ENCODE data around the gene ABO.

The ABO gene

DNA sequence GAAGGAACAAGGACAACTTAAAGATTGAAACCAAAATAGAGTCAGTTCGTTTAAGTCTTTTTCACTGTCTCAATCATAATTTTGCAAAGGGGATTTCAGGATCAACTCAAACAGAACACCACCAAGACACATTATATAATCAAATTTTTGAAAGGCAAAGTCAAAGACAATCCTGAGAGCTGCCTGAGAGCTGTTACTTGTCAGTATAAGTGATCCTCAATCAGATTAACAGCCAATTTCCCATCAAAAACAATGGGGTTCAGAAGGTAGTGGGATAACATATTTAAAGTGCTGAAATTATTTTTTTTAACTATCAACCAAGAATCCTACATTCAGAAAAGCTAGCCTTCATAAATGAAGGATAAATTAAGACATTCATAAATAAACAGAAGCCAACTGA lies 19.3 kb upstream of the ABO start:
- peaks cover 6% of the 10 kb centered on the region for H3K27me3 ChIP-seq (ENCODE audit: insufficient read depth, low read length, poor library complexity, severe bottlenecking)
- H3K4me3 ChIP-seq (ENCODE audit: low read length, poor library complexity, severe bottlenecking): no peak overlapping the region
- H3K9me2 ChIP-seq (replicated peaks; ENCODE audit: low read depth, low read length): no peaks in the 10 kb centered on the region
- no peaks in the 10 kb centered on the region for H3K79me2 ChIP-seq (ENCODE audit: insufficient read depth, low read length)
- H4K20me1 ChIP-seq (ENCODE audit: insufficient read depth, low read length, poor library complexity, severe bottlenecking): no peaks in the 10 kb centered on the region
- H3K4me1 ChIP-seq (ENCODE audit: insufficient read depth, low read length, poor library complexity, severe bottlenecking): no peaks in the 10 kb centered on the region
- H3K9ac ChIP-seq (ENCODE audit: low read depth, low read length, poor library complexity, severe bottlenecking): no peak overlapping the region
- TF ChIP-seq EZH2phosphoT487 (IDR thresholded peaks at IDR 0.05; ENCODE audit: borderline replicate concordance): no peak
- TF ChIP-seq, protein P1, sequence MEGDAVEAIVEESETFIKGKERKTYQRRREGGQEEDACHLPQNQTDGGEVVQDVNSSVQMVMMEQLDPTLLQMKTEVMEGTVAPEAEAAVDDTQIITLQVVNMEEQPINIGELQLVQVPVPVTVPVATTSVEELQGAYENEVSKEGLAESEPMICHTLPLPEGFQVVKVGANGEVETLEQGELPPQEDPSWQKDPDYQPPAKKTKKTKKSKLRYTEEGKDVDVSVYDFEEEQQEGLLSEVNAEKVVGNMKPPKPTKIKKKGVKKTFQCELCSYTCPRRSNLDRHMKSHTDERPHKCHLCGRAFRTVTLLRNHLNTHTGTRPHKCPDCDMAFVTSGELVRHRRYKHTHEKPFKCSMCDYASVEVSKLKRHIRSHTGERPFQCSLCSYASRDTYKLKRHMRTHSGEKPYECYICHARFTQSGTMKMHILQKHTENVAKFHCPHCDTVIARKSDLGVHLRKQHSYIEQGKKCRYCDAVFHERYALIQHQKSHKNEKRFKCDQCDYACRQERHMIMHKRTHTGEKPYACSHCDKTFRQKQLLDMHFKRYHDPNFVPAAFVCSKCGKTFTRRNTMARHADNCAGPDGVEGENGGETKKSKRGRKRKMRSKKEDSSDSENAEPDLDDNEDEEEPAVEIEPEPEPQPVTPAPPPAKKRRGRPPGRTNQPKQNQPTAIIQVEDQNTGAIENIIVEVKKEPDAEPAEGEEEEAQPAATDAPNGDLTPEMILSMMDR (conservative IDR thresholded peaks at IDR 0.05; ENCODE audit: low read length): no peak
- no peaks in the 10 kb centered on the region for H3K36me3 ChIP-seq (ENCODE audit: insufficient read depth, low read length)
- no peak overlapping the region for H3K4me2 ChIP-seq (ENCODE audit: low read depth, low read length, poor library complexity, severe bottlenecking)
- no peak overlapping the region for H2AFZ ChIP-seq (ENCODE audit: low read length)
- no peaks in the 10 kb centered on the region for H3F3A ChIP-seq (ENCODE audit: low read depth)
- peaks cover 6% of the 10 kb centered on the region; the same call in 1 of the 2 replicates for H3K9me3 ChIP-seq (ENCODE audit: insufficient read depth, low read depth, low read length)

DNA sequence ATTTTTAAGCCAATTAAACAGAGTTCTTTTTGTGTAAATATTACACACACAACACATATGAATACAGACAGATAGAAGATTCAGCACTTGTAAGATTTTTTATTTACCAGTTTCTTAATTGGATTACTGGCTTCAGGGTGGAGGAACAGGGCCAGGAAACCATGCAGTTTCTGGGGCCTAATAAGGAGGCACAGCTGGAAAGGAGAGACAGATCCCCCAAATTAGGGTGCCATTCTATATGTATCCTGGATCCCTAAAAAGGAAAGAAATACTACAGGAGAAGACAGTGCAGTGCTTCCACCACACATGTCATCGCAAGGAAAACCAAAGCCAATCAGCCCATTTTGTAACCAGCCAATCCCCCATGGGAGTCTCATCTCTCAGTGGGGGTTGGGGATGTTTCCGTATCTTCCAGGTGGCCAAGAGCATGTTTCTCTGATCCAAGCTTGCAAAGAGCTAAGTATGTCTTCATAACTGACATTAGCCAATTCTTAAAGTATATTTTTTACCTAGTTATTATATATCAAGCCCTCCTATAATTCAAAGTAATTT lies 15.8 kb upstream of the ABO start:
- no peak overlapping the region for H2AFZ ChIP-seq (ENCODE audit: low read length)
- H3F3A ChIP-seq (ENCODE audit: low read depth): no peaks in the 10 kb centered on the region
- no peak overlapping the region for H3K4me3 ChIP-seq (ENCODE audit: low read length, poor library complexity, severe bottlenecking)
- peaks cover 10% of the 10 kb centered on the region; the same call in 1 of the 2 replicates for H3K9me3 ChIP-seq (ENCODE audit: insufficient read depth, low read depth, low read length)
- no peaks in the 10 kb centered on the region for H4K20me1 ChIP-seq (ENCODE audit: insufficient read depth, low read length, poor library complexity, severe bottlenecking)
- H3K79me2 ChIP-seq (ENCODE audit: insufficient read depth, low read length): no peaks in the 10 kb centered on the region
- no peak overlapping the region for H3K4me2 ChIP-seq (ENCODE audit: low read depth, low read length, poor library complexity, severe bottlenecking)
- peaks cover 6% of the 10 kb centered on the region for H3K27me3 ChIP-seq (ENCODE audit: insufficient read depth, low read length, poor library complexity, severe bottlenecking)
- no peak overlapping the region for H3K9ac ChIP-seq (ENCODE audit: low read depth, low read length, poor library complexity, severe bottlenecking)
- TF ChIP-seq EZH2phosphoT487 (IDR thresholded peaks at IDR 0.05; ENCODE audit: borderline replicate concordance): no peak
- no peaks in the 10 kb centered on the region for H3K9me2 ChIP-seq (replicated peaks; ENCODE audit: low read depth, low read length)
- no peaks in the 10 kb centered on the region for H3K4me1 ChIP-seq (ENCODE audit: insufficient read depth, low read length, poor library complexity, severe bottlenecking)
- H3K36me3 ChIP-seq (ENCODE audit: insufficient read depth, low read length): no peaks in the 10 kb centered on the region

- TF ChIP-seq EZH2phosphoT487 (IDR thresholded peaks at IDR 0.05; ENCODE audit: borderline replicate concordance): no peak
- TF ChIP-seq, protein P1 (conservative IDR thresholded peaks at IDR 0.05; ENCODE audit: low read length): no peak
- H3F3A ChIP-seq (ENCODE audit: low read depth): no peaks in the 10 kb centered on the region
- H3K9me2 ChIP-seq (replicated peaks; ENCODE audit: low read depth, low read length): no peaks in the 10 kb centered on the region
- H3K9ac ChIP-seq (ENCODE audit: low read depth, low read length, poor library complexity, severe bottlenecking): no peak overlapping the region
- no peak overlapping the region for H3K4me2 ChIP-seq (ENCODE audit: low read depth, low read length, poor library complexity, severe bottlenecking)
- no peaks in the 10 kb centered on the region for H3K79me2 ChIP-seq (ENCODE audit: insufficient read depth, low read length)
- peaks cover 6% of the 10 kb centered on the region for H3K27me3 ChIP-seq (ENCODE audit: insufficient read depth, low read length, poor library complexity, severe bottlenecking)
- no peaks in the 10 kb centered on the region for H3K36me3 ChIP-seq (ENCODE audit: insufficient read depth, low read length)
- H3K4me1 ChIP-seq (ENCODE audit: insufficient read depth, low read length, poor library complexity, severe bottlenecking): no peaks in the 10 kb centered on the region
- no peak overlapping the region for H3K4me3 ChIP-seq (ENCODE audit: low read length, poor library complexity, severe bottlenecking)
- no peaks in the 10 kb centered on the region for H4K20me1 ChIP-seq (ENCODE audit: insufficient read depth, low read length, poor library complexity, severe bottlenecking)
- H2AFZ ChIP-seq (ENCODE audit: low read length): no peak overlapping the region
- H3K9me3 ChIP-seq (ENCODE audit: insufficient read depth, low read depth, low read length): peaks cover 10% of the 10 kb centered on the region; the same call in 1 of the 2 replicates
These were observed 11.5 kb upstream of the ABO start for GRCh38 chr9:133286523-133286922.

- Histone ChIP-seq H3K79me2 (ENCODE audit: insufficient read depth, low read length) (no peaks in the 10 kb centered on the region), H3K4me1 (ENCODE audit: insufficient read depth, low read length, poor library complexity, severe bottlenecking) (no peaks in the 10 kb centered on the region), H3K36me3 (ENCODE audit: insufficient read depth, low read length) (no peaks in the 10 kb centered on the region), H3K9me2 (replicated peaks; ENCODE audit: low read depth, low read length) (no peaks in the 10 kb centered on the region), H2AFZ (ENCODE audit: low read length) (no peak overlapping the region), H3K9me3 (ENCODE audit: insufficient read depth, low read depth, low read length) (peaks cover 5% of the 10 kb centered on the region; the same call in 1 of the 2 replicates), H3K27me3 (ENCODE audit: insufficient read depth, low read length, poor library complexity, severe bottlenecking) (peaks cover under 1% of the 10 kb centered on the region), H4K20me1 (ENCODE audit: insufficient read depth, low read length, poor library complexity, severe bottlenecking) (no peaks in the 10 kb centered on the region), H3F3A (ENCODE audit: low read depth) (no peaks in the 10 kb centered on the region), H3K9ac (ENCODE audit: low read depth, low read length, poor library complexity, severe bottlenecking) (no peak overlapping the region), H3K4me3 (ENCODE audit: low read length, poor library complexity, severe bottlenecking) (no peak overlapping the region), H3K4me2 (ENCODE audit: low read depth, low read length, poor library complexity, severe bottlenecking) (no peak overlapping the region)
- no peak for TF ChIP-seq EZH2phosphoT487 (IDR thresholded peaks at IDR 0.05; ENCODE audit: borderline replicate concordance)
- TF ChIP-seq, protein P1 (conservative IDR thresholded peaks at IDR 0.05; ENCODE audit: low read length): no peak
These were observed 10.3 kb upstream of the ABO start for GRCh38 chr9:133285252-133285775.

All from Loucy (cell line).